GM12873 (cell line): Measurements from ENCODE around the gene CASKIN2.

Source experiments
- TF ChIP-seq, protein P1 (sequence below): IDR thresholded peaks from 2 replicates; pipeline ENCODE4 v1.5.1; 2012; ENCODE audit warnings: low read depth, mild to moderate bottlenecking, moderate library complexity, low read length, control low read depth; ENCODE audit not compliant: insufficient read depth; ENCODE audit errors: missing control alignments

Gene CASKIN2

DNA sequence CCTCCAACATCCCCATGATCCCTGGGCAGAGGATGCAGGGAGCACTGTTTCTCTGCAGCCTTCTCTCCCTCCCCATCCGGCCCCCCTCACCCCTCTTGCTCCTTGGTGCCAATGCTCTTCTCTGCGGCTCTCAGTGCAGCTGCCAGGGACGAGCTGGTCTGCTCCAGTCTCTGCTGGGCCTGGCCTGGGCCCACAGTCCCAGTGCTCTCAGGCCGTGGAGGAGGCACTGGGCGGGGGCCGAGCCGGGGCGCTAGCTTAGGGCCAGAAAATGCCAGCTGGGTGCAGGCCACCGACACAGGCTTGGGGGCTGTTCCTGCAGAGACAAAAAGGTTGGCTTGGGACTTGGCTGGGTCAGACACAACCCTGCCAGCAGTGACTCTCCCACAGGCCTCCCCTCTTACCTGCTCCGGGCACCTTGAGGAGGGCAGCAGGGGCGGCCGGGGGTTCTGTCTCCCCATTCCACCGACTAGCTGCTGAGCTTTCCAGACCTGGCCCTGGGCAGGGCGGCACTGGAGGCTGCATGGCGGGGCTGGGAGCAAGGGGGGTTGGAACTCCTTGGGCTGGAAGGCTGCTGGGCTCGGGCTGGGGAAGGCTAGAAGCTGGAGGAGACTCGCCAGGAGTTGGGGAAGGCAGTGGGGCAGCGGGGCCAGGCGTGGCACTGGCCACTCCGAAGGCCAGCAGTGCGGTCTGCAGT is 13.8 kb downstream of the CASKIN2 start:
- TF ChIP-seq, protein P1, sequence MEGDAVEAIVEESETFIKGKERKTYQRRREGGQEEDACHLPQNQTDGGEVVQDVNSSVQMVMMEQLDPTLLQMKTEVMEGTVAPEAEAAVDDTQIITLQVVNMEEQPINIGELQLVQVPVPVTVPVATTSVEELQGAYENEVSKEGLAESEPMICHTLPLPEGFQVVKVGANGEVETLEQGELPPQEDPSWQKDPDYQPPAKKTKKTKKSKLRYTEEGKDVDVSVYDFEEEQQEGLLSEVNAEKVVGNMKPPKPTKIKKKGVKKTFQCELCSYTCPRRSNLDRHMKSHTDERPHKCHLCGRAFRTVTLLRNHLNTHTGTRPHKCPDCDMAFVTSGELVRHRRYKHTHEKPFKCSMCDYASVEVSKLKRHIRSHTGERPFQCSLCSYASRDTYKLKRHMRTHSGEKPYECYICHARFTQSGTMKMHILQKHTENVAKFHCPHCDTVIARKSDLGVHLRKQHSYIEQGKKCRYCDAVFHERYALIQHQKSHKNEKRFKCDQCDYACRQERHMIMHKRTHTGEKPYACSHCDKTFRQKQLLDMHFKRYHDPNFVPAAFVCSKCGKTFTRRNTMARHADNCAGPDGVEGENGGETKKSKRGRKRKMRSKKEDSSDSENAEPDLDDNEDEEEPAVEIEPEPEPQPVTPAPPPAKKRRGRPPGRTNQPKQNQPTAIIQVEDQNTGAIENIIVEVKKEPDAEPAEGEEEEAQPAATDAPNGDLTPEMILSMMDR: no peak

DNA sequence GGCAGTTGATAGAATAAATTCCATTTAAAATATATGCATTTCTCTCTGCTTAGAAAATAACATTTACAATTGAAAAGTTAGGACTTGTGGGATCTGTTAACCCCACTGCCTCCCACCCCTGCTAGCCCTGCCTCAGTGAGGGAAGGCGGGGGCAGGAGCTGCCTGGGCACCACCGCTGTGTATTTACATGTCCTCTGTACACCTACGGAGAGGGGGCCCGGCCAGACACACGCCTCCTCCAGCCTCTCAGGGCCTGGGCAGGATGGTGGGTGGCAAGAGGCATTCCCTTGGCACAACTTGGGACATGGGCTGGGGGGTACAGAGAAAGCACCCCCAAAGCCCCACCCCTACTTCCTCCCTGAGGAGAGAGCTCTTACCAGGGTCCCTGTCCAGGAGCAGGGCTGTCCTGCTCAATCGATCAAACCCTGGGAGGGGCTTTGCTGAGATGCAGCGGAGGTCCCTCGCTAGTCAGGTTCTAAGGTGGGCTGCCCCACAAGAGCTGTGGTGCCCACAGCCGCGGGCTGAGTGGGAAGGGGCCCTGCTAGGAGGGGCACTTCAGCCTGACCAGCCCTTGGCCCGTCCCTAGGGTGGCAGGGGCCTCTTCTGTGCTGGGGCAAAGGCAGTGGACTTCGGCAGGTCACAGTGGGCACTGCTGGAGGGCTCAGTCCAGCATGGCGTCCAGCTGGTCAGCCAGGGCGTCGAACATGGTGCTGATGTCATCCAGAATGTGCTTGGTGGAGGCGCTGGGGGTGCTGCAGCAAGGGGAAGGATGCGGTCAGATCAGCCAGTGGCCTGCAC is 14.7 kb downstream of the CASKIN2 start:
- TF ChIP-seq, protein P1: no peak

DNA sequence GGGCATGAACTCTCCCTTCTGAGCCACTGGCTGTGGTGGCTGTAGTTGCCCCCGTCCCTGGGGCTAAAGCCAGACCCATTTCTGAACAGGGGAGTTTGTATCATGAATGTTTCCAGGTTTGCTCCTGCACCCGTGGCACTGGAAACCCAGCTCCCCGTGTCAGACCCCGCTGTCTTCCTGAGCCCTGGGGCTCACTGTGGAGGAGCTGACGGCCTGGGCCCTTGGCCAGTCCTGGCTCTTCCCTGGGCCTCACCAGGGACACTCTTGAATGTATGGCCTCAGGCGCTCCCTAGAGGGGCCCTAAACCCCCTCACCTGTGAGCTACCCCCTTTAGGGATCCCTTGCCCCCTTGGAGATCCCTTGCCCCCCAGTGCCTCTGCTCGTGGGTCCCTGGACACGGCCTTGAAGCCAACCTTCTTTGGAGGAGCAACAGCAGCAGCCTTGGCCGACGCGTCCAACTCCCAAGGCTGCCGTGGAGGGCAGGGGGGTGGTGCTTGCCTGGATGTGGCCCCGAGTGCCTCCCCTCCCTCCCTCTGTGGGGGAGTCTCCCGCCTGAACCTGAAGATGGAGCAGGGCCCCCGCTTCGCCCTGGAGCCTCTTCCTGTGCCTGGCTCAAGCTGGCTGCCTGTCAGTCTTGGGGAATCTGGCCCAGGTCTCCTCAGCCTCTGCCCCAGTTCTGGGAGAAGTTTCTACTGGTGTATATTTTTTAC is 15.9 kb downstream of the CASKIN2 start:
- TF ChIP-seq, protein P1: no peak

DNA sequence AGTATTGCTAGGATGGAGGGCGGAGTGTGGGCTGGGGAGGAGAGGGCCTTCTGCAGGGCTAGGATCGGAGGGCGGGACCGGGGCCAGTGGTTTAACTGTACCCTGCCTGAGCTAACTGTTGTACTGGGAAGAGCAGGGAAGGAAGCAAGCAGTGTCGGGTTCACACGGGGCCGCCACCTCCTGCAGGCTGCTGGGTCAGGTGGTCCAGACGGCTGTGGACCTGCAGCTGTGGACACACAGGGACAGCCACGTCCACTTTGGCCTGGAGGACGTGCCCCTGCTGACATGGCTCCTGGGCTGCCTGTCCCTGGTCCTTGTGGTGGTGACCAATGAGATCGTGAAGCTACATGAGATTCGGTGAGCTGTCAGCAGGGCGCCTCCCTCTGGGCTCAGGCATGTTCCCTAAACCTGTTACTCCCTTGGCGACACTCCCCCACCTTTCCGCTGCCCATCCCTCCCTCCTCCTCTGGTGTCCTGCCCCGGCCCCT is 16.6 kb downstream of the CASKIN2 start:
- TF ChIP-seq, protein P1: no peak

DNA sequence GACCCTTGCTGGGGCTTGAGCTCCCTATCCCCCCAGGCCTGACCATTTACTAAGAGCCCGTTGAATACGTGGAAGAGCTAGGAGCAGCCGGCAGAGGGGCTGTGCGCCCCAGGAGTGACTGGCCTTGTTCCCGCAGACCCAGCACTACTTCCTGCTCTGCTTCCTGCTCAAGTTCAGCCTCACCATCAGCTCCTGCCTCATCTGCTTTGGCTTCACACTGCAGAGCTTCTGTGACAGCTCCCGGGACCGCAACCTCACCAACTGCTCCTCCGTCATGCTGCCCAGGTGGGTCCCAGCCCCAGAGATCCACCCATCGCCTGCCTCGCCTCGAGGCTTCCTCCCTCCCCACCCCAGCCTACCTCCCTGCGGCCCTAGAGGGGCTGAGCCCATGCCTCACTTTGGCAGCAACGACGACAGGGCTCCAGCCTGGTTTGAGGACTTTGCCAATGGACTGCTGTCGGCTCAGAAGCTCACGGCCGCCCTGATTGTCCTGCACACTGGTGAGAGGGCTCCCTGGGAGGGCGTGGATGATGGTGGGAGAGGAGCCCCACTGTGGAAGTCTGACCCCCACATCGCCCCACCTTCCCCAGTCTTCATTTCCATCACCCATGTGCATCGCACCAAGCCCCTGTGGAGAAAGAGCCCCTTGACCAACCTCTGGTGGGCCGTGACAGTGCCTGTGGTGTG is 17.2 kb downstream of the CASKIN2 start:
- TF ChIP-seq, protein P1: no peak

DNA sequence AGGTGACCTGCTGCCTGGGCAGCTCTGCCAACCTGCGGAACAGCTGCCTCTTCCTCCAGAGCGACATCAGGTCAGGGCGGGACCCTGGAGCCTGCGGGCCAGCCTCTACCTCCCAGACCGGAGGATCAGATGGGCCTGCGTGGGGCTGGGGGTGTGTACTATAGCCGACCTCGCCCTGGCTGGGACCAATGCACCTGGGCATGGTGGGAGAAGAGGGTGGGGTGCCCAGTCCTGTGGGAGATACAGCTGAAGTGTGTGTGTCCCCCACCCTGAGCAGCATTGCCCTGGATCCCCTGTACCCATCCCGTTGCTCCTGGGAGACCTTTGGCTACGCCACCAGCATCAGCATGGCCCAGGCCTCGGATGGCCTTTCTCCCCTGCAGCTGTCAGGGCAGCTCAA is 19.3 kb downstream of the CASKIN2 start:
- TF ChIP-seq, protein P1: no peak
